ENCODE results near the gene PGM5.
"Not testable (repeated sequence)": the region's sequence is repeated elsewhere in the genome, so short reads cannot be mapped to it uniquely, and the experiment has no call there.

DNA sequence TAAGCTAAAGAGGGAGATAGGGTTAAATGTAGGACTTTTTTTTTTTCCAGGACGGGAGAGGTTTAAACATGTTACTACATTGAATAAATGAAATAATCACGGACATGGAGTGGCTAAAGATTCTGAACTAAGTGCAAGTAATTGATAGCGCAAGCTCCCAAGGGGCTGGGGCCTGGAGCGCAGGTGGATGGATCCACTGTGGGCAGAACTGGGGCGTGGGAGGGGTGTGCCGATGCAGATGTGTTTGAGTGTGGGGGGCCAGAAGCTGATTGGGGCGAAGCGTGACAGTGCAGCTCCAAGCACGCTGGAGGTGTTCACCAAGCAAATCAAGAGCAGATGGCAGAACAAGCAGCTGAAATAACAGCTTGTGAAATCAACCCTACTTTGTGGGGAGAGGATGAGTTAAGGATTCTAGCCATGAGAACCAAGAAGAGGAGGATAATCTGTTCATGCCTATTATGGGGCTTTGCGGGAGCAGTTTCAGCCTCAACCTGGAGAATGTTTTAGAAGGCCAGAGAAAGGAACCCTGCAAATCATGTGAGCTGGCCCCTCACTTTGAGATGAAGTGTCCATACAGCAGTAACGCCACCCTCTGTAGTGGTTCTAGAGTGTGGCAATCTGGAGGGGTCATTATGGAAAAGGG is 25.8 kb upstream of the PGM5 start:
- TF ChIP-seq EZH2phosphoT487 (conservative IDR thresholded peaks at IDR 0.05; ENCODE audit: low read length); CTCF (IDR thresholded peaks at IDR 0.05; ENCODE audit: insufficient read depth, low read length, poor library complexity, severe bottlenecking): not testable (repeated sequence)
